ENCODE data around the gene ARPC4. TPM values are rescaled to one million over a fixed set of nuclear protein-coding genes. Genes with fewer than 3 reads are reported as not detected.

ARPC4 gene
- 10 to 100 TPM; 42.0 to 80.3 (median 57.3) TPM for total RNA-seq
- long read RNA-seq, transcript ARPC4-201 (6 exons, 2,582 nt), result major isoform, 13 of 16 reads
- long read RNA-seq, partial matches to known transcripts, result 2 of 16 reads
- long read RNA-seq, other reads (novel, unspliced or antisense), result 1 of 16 reads

- peak within 1 kb of the TSS; percentile 92 to 99 (median 99) for H3K27ac ChIP-seq
- 0% methylated on average over 23 of the region's 65 CpGs for WGBS (ENCODE audit: insufficient coverage, low coverage, low lambda C conversion rate, missing lambda C conversion rate)
- H3K36me3 ChIP-seq, result peaks cover 0 to 26% (median 9%) of the 10 kb centered on the region in 4 donors
- TF ChIP-seq CTCF (IDR thresholded peaks at IDR 0.05) (no peak), POLR2A (IDR thresholded peaks at IDR 0.05) (peak; percentile 71)
- H3K4me3 ChIP-seq, result peak within 1 kb of the TSS; percentile 78 to 94 (median 84)
- DNase-seq (peak; percentile 94 to 95 (median 95)), ATAC-seq (peak; percentile 93 to 95 (median 94))
- no peaks in the 10 kb centered on the region for H3K9me3 ChIP-seq
- H3K27me3 ChIP-seq, result no peaks in the 10 kb centered on the region
- H3K4me1 ChIP-seq, result peaks cover 0 to 14% (median 8%) of the 10 kb centered on the region in 4 donors
- intact Hi-C loops (cut with DNase I), result no loop called here
These were observed at the start of gene ARPC4, which contains the start of gene TADA3 for GRCh38 chr3:9792405-9793160. ARPC4 (plus strand) TSS chr3:9793082; CDS start chr3:9793122, 40 bp downstream. TADA3 (minus strand) TSS chr3:9792473; CDS start chr3:9791466, 1,007 bp downstream.

- Histone ChIP-seq H3K36me3 (peaks cover 11 to 89% (median 49%) of the 10 kb centered on the region in 4 donors), H3K4me3 (no peak overlapping the region), H3K27ac (no peak overlapping the region), H3K27me3 (no peaks in the 10 kb centered on the region), H3K9me3 (no peaks in the 10 kb centered on the region), H3K4me1 (no peaks in the 10 kb centered on the region)
- 95% methylated on average over 14 of the region's 18 CpGs for WGBS (ENCODE audit: insufficient coverage, low coverage, low lambda C conversion rate, missing lambda C conversion rate)
- TF ChIP-seq POLR2A (IDR thresholded peaks at IDR 0.05), result no peak
- no peak for ATAC-seq
- DNase-seq, result no peak
- intact Hi-C loops (cut with DNase I), result no loop called here
These were observed 49.3 kb upstream of the ARPC4 start for GRCh38 chr3:9743548-9743947.

- H3K27me3 ChIP-seq, result no peaks in the 10 kb centered on the region
- no peak overlapping the region for H3K4me3 ChIP-seq
- DNase-seq (no peak), ATAC-seq (no peak)
- 100% methylated on average over 1 of the region's 13 CpGs for WGBS (ENCODE audit: insufficient coverage, low coverage, low lambda C conversion rate, missing lambda C conversion rate)
- H3K9me3 ChIP-seq, result no peaks in the 10 kb centered on the region
- no peak overlapping the region for H3K27ac ChIP-seq
- peaks cover 0 to 3% (median 0%) of the 10 kb centered on the region in 4 donors for H3K4me1 ChIP-seq
- no peak for TF ChIP-seq POLR2A (IDR thresholded peaks at IDR 0.05)
- TF ChIP-seq CTCF (IDR thresholded peaks at IDR 0.05), result no peak
- peaks cover 11 to 83% (median 45%) of the 10 kb centered on the region in 4 donors for H3K36me3 ChIP-seq
- intact Hi-C loops (cut with DNase I), result no loop called here
These were observed 48.7 kb upstream of the ARPC4 start for GRCh38 chr3:9744162-9744561.

DNA sequence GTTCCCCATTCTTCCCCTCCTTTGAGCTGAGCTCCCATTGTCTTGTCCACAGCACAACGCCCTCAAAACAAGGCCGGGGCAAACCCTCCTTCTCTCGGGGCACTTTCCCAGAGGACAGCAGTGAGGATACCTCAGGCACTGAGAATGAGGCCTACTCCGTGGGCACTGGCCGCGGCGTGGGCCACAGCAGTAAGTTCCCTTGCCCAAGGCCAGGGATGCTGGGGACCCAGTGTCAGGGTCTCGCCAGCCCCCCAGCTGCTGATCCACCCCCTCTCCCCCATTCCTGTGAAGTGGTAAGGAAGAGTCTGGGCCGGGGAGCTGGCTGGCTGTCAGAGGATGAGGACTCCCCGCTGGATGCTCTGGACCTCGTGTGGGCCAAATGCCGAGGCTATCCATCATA, 47.4 kb upstream of the ARPC4 start:
- peaks cover 4 to 70% (median 34%) of the 10 kb centered on the region in 4 donors for H3K36me3 ChIP-seq
- H3K9me3 ChIP-seq, result no peaks in the 10 kb centered on the region
- ATAC-seq (no peak), DNase-seq (no peak)
- H3K27me3 ChIP-seq, result no peaks in the 10 kb centered on the region
- peaks cover 0 to 5% (median under 1%) of the 10 kb centered on the region in 4 donors for H3K4me1 ChIP-seq
- intact Hi-C loops (cut with DNase I), result no loop called here
- 89% methylated on average over 5 of the region's 12 CpGs for WGBS (ENCODE audit: insufficient coverage, low coverage, low lambda C conversion rate, missing lambda C conversion rate)
- no peak for TF ChIP-seq CTCF (IDR thresholded peaks at IDR 0.05)
- TF ChIP-seq POLR2A (IDR thresholded peaks at IDR 0.05), result no peak
- H3K4me3 ChIP-seq, result no peak overlapping the region
- H3K27ac ChIP-seq, result no peak overlapping the region

- H3K4me3 ChIP-seq, result no peak overlapping the region
- H3K36me3 ChIP-seq, result peaks cover 4 to 64% (median 28%) of the 10 kb centered on the region in 4 donors
- peaks cover 0 to 10% (median 3%) of the 10 kb centered on the region in 4 donors for H3K4me1 ChIP-seq
- TF ChIP-seq CTCF (IDR thresholded peaks at IDR 0.05) (no peak), POLR2A (IDR thresholded peaks at IDR 0.05) (no peak)
- no peak overlapping the region for H3K27ac ChIP-seq
- DNase-seq (no peak), ATAC-seq (no peak)
- WGBS (ENCODE audit: insufficient coverage, low coverage, low lambda C conversion rate, missing lambda C conversion rate), result 89% methylated on average over 3 of the region's 5 CpGs
- H3K27me3 ChIP-seq, result no peaks in the 10 kb centered on the region
- intact Hi-C loops (cut with DNase I), result no loop called here
- H3K9me3 ChIP-seq, result no peaks in the 10 kb centered on the region
These were observed 46.6 kb upstream of the ARPC4 start for GRCh38 chr3:9746330-9746729.
